CD4-positive, alpha-beta T cell treated with Interleukin-6 for 4 hours (primary cell): Measurements from ENCODE around the gene FABP7.

Experiments used
- DNase-seq: peaks from one replicate; pipeline ENCODE4 v3.0.0-alpha.2; 2020; ENCODE audit warnings: mixed read lengths

FABP7 gene

GRCh38 chr6:122760330-122760729, 19.2 kb upstream of the FABP7 start:
- no peak for DNase-seq

- DNase-seq: no peak
Observed at GRCh38 chr6:122766256-122766655, 13.3 kb upstream of the FABP7 start.

- DNase-seq: no peak
Observed at GRCh38 chr6:122770835-122771601, 8.5 kb upstream of the FABP7 start.

GRCh38 chr6:122772724-122773415, 6.6 kb upstream of the FABP7 start:
- DNase-seq: no peak

GRCh38 chr6:122775975-122776374, 3.5 kb upstream of the FABP7 start:
- no peak for DNase-seq

GRCh38 chr6:122778302-122778701, 1.2 kb upstream of the FABP7 start:
- DNase-seq: no peak

- no peak for DNase-seq
Observed at GRCh38 chr6:122778985-122779661, 393 bp upstream of the FABP7 start.

GRCh38 chr6:122780114-122780513, 598 bp downstream of the FABP7 start:
- DNase-seq: no peak

- no peak for DNase-seq
Observed at GRCh38 chr6:122781716-122782115, 2.2 kb downstream of the FABP7 start.

- DNase-seq: no peak
Observed at GRCh38 chr6:122783401-122783800, 3.9 kb downstream of the FABP7 start.

- DNase-seq: no peak
Observed at GRCh38 chr6:122785891-122786290, 6.4 kb downstream of the FABP7 start.

GRCh38 chr6:122787721-122788120, 8.2 kb downstream of the FABP7 start:
- no peak for DNase-seq

GRCh38 chr6:122788208-122788607, 8.7 kb downstream of the FABP7 start:
- no peak for DNase-seq

GRCh38 chr6:122788663-122789181, 9.2 kb downstream of the FABP7 start:
- no peak for DNase-seq

- no peak for DNase-seq
Observed at GRCh38 chr6:122789182-122790027, 9.9 kb downstream of the FABP7 start, which contains the start of gene SMPDL3A. Gene SMPDL3A (plus strand): TSS chr6:122789258. CDS start chr6:122789347, 89 bp downstream.

GRCh38 chr6:122790028-122790422, 10.5 kb downstream of the FABP7 start:
- DNase-seq: no peak

GRCh38 chr6:122790423-122791309, 11.2 kb downstream of the FABP7 start:
- no peak for DNase-seq

- no peak for DNase-seq
Observed at GRCh38 chr6:122791310-122791679, 11.8 kb downstream of the FABP7 start.

GRCh38 chr6:122792766-122793165, 13.2 kb downstream of the FABP7 start:
- DNase-seq: no peak

GRCh38 chr6:122797537-122797936, 18.0 kb downstream of the FABP7 start:
- no peak for DNase-seq

- no peak for DNase-seq
Observed at GRCh38 chr6:122798099-122798641, 18.7 kb downstream of the FABP7 start.
